ENCODE data around the gene NCOA7.
"Not testable (repeated sequence)": the region's sequence is repeated elsewhere in the genome, so short reads cannot be mapped to it uniquely, and the experiment has no call there.

The NCOA7 gene

DNA sequence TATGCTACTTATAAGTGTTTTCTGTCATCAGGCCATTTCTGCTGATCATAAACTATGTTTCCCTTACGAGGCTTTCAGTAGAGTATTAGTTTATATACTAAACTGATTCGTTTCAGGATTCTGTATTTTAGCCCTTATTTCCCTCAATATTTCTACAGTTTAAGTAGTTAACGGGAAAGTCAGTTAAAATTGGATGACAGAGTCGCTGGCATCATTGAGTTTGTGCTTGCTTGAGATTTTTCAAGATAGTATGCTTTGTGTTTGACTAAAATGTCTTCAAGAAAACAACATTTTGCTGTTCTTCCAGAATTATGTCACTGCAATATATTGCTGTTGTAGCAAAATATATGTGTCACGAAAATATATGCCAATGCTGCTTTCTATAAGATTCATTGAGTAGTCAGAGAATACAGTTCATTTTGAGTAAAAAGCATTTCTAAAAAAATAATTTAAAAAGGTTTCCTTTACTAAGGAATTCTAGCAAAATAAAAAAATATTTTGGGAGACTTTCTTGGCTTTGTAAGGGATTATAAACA, 51.4 kb downstream of the NCOA7 start:
- no peak for DNase-seq

GRCh38 chr6:125843593-125843992, 52.8 kb downstream of the NCOA7 start:
- no peak for DNase-seq

DNA sequence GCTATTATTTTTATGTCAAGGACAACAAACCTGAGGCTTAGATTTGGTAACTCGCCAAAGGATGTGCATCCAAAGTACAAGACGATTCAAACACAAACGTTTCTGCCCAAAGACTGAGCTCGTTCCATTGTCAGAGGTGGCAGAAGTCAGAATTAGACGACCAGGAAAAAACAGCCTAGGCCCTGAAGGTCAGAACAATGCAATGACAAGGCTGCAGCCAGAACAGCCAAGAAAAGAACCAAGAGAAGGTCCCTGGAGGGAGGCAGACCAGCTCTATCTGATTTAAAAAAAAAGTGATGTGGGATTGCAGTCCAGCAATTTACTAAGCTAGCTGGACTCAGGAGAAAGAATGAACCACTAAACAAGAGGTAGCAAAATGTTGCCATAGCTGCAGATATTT, 54.2 kb downstream of the NCOA7 start:
- no peak for DNase-seq

DNA sequence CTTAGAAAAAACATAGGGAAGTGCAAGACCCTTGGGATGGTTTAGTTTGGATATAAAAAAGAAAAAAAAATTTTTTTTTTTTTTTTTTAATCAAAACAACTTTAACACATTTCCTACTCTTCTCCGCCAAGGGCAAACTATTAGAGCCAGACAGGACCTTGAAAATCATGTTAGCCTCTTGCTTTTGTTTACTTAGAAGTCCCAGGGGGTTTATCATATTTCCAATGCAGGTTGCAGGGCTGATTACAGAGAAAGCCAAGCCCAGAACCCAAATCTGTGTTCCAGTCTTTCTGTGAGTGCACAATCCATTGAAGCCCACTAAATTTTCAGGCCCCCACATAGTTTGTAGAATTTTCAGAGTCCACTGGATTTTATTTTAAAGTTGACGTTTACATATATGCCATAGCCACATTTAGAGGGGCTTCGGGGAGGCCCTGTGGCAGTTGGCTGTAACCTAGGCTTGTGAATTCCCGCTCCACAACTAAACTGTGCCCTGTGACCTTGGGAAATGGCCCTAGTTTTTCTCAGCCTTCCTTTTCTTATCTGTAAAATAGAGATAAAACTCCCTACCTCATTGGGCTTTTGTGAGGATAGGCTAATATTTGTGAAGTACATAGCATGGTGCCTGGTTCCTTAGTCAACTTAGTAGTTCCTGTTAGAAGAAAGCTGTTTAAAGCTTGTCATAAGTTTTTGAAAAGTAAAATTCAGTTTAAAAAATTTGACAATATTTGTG, 55.7 kb downstream of the NCOA7 start:
- DNase-seq: no peak

DNA sequence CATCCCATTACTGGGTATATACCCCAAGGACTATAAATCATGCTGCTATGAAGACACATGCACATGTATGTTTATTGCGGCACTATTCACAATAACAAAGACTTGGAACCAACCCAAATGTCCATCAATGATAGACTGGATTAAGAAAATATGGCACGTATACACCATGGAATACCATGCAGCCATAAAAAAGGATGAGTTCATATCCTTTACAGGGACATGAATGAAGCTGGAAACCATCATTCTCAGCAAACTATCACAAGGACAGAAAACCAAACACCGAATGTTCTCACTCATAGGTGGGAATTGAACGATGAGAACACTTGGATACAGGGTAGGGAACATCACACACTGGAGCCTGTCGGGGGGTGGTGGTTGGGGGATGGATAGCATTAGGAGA, 57.5 kb downstream of the NCOA7 start:
- not testable (repeated sequence) for DNase-seq

GRCh38 chr6:125850361-125850760, 59.6 kb downstream of the NCOA7 start:
- no peak for DNase-seq

DNA sequence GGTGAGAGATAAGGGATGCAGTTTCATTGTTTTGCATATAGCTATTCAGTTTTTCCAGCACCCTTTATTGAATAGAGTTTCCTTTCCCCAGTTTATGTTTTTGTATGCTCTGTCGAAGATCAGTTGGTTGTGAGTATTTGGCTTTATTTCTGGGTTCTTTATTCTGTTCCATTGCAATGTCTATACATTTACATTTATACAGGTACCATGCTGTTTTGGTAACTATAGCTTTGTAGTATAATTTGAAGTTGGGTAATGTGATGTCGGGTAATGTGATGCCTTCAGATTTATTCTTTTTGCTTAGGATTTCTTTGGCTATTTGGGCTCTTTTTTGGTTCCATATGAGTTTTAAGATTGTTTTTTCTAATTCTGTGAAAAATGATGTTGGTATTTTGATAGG, 61.8 kb downstream of the NCOA7 start:
- DNase-seq: no peak

- DNase-seq: no peak
Observed at GRCh38 chr6:125853168-125853567, 62.4 kb downstream of the NCOA7 start.

GRCh38 chr6:125853756-125854155, 63.0 kb downstream of the NCOA7 start:
- DNase-seq: no peak

- no peak for DNase-seq
Observed at GRCh38 chr6:125854355-125854754, 63.6 kb downstream of the NCOA7 start.

DNA sequence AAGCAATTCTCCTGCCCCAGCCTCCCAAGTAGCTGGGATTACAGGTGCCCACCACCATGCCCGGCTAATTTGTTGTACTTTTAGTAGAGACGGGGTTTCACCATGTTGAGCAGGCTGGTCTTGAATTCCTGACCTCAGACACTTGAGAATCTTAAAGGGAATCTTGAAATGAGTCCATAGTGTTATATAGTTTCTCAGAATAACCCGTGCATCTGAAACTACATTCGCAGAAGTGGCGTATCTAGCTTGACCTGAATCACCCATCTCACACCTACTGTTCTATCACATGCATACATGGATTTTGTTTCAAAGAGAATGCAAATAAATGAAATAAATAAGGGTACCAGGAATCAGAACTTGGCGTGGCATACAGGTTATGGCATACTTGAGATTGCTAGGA, 65.0 kb downstream of the NCOA7 start:
- no peak for DNase-seq

GRCh38 chr6:125857846-125858245, 67.1 kb downstream of the NCOA7 start:
- no peak for DNase-seq

DNA sequence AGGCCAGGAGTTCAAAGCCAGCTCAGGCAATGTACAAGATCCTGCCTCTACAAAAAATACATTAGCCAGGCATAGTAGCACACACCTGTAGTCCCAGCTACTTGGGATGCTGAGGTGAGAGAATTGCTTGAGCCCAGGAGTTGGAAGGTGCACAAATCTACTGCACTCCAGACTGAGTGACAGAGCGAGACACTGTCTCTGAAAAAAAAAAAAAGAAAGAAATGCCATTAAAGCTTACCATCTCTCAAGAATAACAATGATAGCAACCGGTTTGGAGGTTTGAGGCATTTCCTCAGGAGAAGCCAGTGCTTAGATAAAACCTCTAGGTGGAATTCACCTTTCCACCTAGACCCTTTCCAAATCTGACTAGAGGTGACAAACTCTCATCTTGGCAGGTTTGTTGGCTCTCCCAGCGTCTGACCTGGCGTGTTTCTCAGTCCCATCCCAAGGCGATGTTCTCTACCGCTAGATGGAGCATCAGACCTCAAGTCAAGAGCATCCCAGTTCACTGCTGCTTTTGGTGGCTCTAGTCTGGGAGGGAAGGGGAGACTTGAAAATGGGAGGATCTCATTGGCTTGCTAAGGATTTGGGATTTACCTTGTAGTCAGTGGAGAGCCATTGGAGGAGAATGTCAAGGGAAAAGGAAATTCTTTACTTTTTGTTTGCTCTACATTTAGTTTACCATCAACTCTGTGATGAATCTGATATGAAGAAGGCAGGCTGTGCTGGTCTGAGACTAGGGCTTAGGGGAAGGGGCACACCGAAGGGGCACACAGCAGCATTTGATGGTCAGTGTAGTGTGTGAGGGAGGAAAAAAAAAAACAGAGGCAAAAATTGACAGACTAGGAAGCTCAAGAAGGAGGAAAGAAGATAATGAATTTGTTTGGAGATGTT, 67.9 kb downstream of the NCOA7 start:
- peak; percentile 30 for DNase-seq

DNA sequence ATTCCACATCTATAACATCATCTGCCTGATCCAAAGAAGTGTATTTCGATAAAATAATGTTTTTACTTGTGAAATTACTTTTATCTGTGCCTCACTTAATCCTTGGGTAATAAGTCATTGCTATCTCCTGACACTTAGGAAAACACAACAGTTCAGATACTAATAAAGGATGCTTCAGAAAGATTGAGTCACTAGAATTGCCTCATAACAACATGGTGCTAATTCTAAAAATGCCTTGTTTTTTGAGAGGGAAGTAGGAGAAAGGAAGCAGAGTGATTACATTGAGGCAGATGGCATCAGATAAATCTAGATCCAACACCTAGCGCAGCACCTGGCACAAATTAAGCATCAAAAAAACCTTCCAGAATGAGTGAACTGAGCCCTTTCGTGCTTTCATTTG, 69.0 kb downstream of the NCOA7 start:
- no peak for DNase-seq

- DNase-seq: no peak
Observed at GRCh38 chr6:125863023-125863422, 72.3 kb downstream of the NCOA7 start.

DNA sequence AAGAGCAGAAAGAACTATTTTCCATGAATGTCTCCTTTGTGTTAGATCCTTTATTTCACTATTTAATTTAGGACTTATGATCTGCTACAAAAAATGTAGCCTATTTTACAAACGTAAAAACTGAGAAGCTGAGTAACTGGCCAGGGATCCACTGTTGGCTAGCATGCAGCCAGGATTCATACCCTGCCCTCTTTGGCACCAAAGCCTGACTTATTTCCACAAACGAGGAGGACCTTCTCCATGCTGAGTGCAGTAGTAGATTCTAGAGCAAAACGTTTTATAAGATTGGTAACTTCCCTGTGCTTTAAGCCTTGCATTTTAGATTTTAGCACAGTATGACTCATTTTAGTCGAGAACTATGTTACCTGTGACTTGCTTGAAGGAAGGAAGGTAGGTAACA, 74.3 kb downstream of the NCOA7 start:
- DNase-seq: no peak

- DNase-seq: no peak
Observed at GRCh38 chr6:125866433-125866832, 75.7 kb downstream of the NCOA7 start.

- DNase-seq: no peak
Observed at GRCh38 chr6:125867483-125867942, 76.8 kb downstream of the NCOA7 start.

DNA sequence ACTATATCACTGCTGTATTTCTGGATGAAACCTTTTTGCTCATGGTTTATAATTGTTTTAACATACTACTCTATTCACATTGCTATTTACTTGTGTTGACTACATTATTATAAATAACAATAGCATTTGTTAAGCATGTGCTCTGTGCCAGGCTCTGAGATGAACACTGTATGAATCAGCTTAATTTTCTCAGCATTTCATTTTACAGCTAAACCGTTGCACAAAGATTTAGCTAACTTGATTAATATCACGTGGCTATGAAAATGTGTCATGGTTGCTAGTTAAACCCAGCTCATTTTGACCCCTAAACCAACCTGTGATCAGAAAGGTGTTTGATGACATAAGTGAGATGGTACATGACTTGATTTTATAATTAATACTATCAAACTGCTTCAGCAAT, 77.5 kb downstream of the NCOA7 start:
- DNase-seq: no peak

DNA sequence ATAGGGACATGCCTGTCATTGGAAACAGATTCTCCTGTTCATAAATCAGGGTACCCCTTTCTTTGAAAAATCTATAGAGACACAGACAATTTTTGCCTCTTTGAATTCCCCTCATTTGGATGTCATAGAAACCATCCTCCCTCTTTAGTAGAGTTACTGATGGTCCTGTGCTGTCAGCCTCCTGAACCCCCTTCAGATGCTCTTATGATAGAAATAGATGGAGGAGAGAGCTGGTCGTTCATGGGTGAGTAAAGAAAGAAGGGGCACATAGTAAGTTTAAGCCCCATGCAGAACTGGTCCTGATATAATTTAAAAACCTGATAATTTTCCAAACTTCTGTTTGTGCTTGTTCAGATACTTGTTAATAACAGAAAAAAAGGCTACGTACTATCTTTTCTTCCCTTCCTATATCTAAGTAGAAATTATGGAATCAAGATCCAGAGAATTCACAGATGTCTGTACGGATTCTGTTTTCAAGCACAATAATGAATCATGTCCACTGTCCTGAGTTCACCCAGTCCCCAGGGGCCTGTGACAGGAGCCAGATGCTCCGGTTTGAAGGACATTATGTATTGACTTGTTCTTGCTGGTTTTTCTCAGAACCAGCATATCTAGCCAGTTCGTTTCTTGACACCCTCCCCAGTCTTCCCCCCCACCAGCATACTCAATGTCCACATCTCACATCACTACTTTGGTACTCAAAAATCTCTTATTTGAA, 78.1 kb downstream of the NCOA7 start:
- no peak for DNase-seq

DNA sequence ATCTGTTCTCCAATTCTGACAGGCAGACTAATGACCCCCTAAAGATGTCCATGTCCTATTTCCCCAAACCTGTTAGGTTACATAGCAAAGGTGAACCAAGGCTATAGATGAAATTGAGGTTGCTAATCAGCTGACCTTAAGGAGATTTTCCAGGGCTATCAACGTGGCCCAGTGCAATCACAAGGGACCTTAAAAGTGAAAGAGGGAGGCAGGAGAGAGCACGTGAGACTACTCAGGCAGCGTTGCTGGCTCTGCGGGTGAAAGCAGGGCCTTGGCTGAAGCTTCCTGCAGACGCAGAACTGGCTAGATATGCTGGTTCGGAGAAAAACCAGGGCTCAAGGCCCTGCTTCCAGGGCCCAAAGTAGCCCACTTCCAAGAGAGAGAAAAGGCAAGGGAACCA, 78.7 kb downstream of the NCOA7 start:
- DNase-seq: no peak

GRCh38 chr6:125871365-125871764, 80.6 kb downstream of the NCOA7 start:
- no peak for DNase-seq

- DNase-seq: no peak
Observed at GRCh38 chr6:125872259-125872921, 81.6 kb downstream of the NCOA7 start.
